Measurements from ENCODE around the gene ACTL10. TPM values are rescaled to one million over a fixed set of nuclear protein-coding genes. Genes with fewer than 3 reads are reported as not detected.

The ACTL10 gene
- total RNA-seq: 1 to 10 TPM; 1.7 to 4.2 (median 2.4) TPM
- long read RNA-seq, donor 1, transcript ACTL10-201 (1 exons, 2,028 nt): major isoform, 5 of 6 reads
- long read RNA-seq, donor 1, partial matches to known transcripts: 0 of 6 reads
- long read RNA-seq, donor 1, other reads (novel, unspliced or antisense): 1 of 6 reads
- long read RNA-seq, donor 2, transcript ACTL10-201 (1 exons, 2,028 nt): major isoform, 10 of 10 reads
- long read RNA-seq, donor 2, partial matches to known transcripts: 0 of 10 reads
- long read RNA-seq, donor 2, other reads (novel, unspliced or antisense): 0 of 10 reads

GRCh38 chr20:33666293-33667244 is at the start of gene ACTL10:
Gene ACTL10 (plus strand): TSS chr20:33666943. CDS start chr20:33667498, 555 bp downstream.
- Histone ChIP-seq H3K9me3 (no peaks in the 10 kb centered on the region), H3K4me3 (peak within 1 kb of the TSS; percentile 32), H3K4me1 (ENCODE audit: low read depth) (peaks cover 33% of the 10 kb centered on the region), H3K36me3 (ENCODE audit: low read depth) (no peaks in the 10 kb centered on the region)
- intact Hi-C loops (cut with DNase I, micrococcal nuclease): no loop called here
- peak; percentile 18 for TF ChIP-seq CTCF (IDR thresholded peaks at IDR 0.05)
- peak; percentile 78 for ATAC-seq
- DNase-seq: peak; percentile 99 to 100 (median 99)

- no peak for ATAC-seq
- no peak for TF ChIP-seq CTCF (IDR thresholded peaks at IDR 0.05)
- intact Hi-C loops (cut with DNase I, micrococcal nuclease): no loop called here
- H3K4me3 ChIP-seq: no peak overlapping the region
- no peaks in the 10 kb centered on the region for H3K4me1 ChIP-seq (ENCODE audit: low read depth)
- DNase-seq: no peak
- no peaks in the 10 kb centered on the region for H3K9me3 ChIP-seq
- H3K36me3 ChIP-seq (ENCODE audit: low read depth): no peaks in the 10 kb centered on the region
These were observed 44.9 kb upstream of the ACTL10 start for GRCh38 chr20:33621717-33622400.

GRCh38 chr20:33622705-33623365 is 43.9 kb upstream of the ACTL10 start:
- no peak for TF ChIP-seq CTCF (IDR thresholded peaks at IDR 0.05)
- Histone ChIP-seq H3K36me3 (ENCODE audit: low read depth) (no peaks in the 10 kb centered on the region), H3K9me3 (no peaks in the 10 kb centered on the region), H3K4me1 (ENCODE audit: low read depth) (no peaks in the 10 kb centered on the region), H3K4me3 (no peak overlapping the region)
- ATAC-seq: peak; percentile 24
- intact Hi-C loops (cut with DNase I, micrococcal nuclease): no loop called here
- no peak for DNase-seq

GRCh38 chr20:33624399-33624798 is 42.3 kb upstream of the ACTL10 start:
- H3K36me3 ChIP-seq (ENCODE audit: low read depth): no peaks in the 10 kb centered on the region
- ATAC-seq: no peak
- H3K4me1 ChIP-seq (ENCODE audit: low read depth): no peaks in the 10 kb centered on the region
- H3K4me3 ChIP-seq: no peak overlapping the region
- intact Hi-C loops (cut with DNase I, micrococcal nuclease): no loop called here
- no peak for DNase-seq
- H3K9me3 ChIP-seq: no peaks in the 10 kb centered on the region
- no peak for TF ChIP-seq CTCF (IDR thresholded peaks at IDR 0.05)

- Histone ChIP-seq H3K4me3 (no peak overlapping the region), H3K9me3 (no peaks in the 10 kb centered on the region), H3K4me1 (ENCODE audit: low read depth) (no peaks in the 10 kb centered on the region), H3K36me3 (ENCODE audit: low read depth) (no peaks in the 10 kb centered on the region)
- ATAC-seq: no peak
- intact Hi-C loops (cut with DNase I, micrococcal nuclease): no loop called here
- no peak for DNase-seq
- TF ChIP-seq CTCF (IDR thresholded peaks at IDR 0.05): no peak
These were observed 40.6 kb upstream of the ACTL10 start for GRCh38 chr20:33626190-33626589.

Data from mucosa of descending colon (tissue), 3 donors.